ENCODE data around the gene MDM2.
A peak's percentile ranks its signal among the peaks of the same experiment; 100 is the strongest.
"Not testable (repeated sequence)": the region's sequence is repeated elsewhere in the genome, so short reads cannot be mapped to it uniquely, and the experiment has no call there.

MDM2 gene

GRCh38 chr12:68786929-68787328 lies 21.0 kb upstream of the MDM2 start:
- DNase-seq = no peak

- DNase-seq = no peak
These were observed 19.3 kb upstream of the MDM2 start for GRCh38 chr12:68788554-68789143.

DNA sequence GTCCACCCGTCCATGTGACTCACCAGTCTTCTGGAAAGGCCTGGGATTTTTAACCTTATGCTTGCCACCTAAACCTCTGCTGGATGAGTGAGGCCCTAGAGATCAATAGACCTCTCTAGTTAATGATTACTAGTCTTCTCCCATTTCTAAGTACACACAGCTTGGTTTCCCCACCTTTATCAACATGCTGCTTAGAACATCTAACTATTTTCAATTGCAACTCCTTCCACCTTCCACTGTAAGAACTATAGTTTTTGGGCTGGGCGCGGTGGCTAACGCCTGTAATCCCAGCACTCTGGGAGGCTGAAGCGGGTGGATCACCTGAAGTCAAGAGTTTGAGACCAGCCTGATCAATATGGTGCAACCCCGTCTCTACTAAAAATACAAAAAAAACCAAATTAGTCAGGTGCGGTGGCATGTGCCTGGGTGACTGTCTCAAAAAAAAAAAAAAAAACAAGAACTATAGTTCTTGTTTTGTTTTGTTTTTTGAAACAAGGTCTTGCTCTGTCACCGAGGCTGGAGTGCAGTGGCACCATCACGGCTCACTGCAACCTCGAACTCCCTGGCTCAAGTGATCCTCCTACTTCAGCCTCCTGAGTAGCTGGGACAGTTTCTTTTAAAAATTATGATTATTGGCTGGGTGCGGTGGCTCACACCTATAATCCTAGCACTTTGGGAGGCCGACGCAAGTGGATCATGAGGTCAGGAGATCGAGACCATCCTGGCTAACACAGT lies 18.7 kb upstream of the MDM2 start:
- no peak for DNase-seq

- DNase-seq = no peak
These were observed 17.7 kb upstream of the MDM2 start for GRCh38 chr12:68790081-68790951.

- no peak for DNase-seq
These were observed 17.1 kb upstream of the MDM2 start for GRCh38 chr12:68790952-68791234.

DNA sequence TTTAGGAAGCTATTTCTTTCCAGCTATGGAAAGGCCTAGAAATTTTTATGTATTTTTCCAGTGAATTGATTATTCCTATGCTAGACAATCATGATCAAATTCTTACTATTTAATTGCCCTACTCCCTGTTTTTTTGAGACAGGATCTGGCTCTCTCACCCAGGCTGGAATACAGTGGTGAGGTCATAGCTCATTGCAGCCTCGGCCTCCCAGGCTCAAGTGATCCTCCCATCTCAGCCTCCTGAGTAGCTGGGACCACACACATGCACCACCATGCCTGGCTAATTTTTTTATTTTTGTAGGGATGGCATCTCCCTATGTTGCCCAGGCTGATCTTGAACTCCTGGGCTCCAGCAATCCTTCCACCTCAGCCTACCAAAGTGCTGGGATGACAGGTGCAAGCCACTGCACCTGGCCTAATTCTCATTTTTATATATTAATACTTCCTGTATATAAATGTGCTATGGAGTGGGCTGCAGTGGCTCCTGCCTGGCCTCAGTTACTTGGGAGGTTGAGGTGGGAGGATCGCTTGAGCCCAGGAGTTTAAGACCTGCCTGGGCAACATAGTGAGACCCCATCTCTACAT lies 16.0 kb upstream of the MDM2 start:
- no peak for DNase-seq

GRCh38 chr12:68792952-68793351 lies 15.0 kb upstream of the MDM2 start:
- peak; percentile 32 to 37 for DNase-seq

- no peak for DNase-seq
These were observed 14.5 kb upstream of the MDM2 start for GRCh38 chr12:68793436-68793835.

GRCh38 chr12:68793975-68794652 lies 13.9 kb upstream of the MDM2 start:
- DNase-seq = no peak

DNA sequence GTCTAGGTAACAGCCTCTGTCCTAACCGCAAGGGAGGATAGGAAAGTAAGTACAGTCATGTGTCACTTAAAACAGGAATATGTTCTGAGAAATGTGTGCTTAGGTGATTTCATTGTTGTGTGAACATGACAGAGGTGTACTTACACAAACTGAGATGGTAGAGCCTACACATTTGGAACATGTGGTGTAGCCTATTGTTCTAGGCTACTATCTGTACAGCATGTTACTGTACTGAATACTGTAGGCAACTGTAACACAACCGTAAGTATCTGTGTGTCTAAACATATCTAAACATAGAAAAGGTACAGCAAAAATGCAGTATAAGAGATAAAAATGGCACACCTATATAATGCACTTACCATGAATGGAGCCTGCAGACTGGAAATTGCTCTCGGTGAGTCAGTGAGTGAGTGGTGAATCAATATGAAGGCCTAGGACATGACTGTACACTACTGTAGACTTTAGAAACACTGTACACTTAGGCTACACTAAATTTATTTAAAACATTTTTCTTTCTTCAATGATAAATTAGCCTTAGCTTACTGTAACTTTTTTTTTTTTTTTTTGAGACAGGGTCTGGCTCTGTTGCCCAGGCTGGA lies 13.2 kb upstream of the MDM2 start:
- no peak for DNase-seq

GRCh38 chr12:68796399-68796798 lies 11.6 kb upstream of the MDM2 start:
- DNase-seq = peak in 1 of 2 experiments; percentile 3

DNA sequence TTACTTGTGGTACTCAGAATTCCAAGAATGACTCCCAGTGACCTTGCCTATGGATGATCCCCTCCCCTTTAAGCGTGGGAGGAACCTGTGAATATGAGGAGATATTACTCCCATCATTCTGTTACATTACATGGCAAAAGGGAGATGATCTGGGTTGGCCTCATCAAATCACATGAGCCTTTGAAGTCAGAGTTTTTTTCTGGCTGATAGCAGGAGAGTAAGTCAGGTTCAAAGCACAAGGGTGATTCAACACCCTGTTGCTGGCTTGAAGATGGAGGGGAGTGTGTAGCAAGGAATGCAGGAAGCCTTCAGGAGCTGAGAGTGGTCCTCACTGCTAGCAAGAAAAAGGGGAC lies 9.1 kb upstream of the MDM2 start:
- DNase-seq = no peak

GRCh38 chr12:68800294-68800693 lies 7.7 kb upstream of the MDM2 start:
- peak in 1 of 2 experiments; percentile 0 for DNase-seq

DNA sequence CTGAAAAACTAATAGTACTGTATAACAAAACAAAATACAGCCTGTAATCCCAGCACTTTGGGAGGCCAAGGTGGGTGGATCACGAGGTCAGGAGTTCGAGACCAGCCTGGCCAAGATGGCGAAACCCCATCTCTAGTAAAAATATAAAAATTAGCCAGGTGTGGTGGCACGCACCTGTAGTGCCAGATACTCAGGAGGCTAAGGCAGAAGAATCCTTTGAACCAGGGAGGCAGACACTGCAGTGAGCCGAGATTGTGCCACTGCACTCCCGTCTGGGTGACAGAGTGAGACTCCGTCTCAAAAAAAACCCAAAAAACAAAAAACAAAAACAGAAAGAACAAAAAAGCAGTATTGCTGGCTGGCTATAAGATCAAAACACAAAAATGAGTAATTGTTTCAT lies 6.9 kb upstream of the MDM2 start:
- not testable (repeated sequence) for DNase-seq

DNA sequence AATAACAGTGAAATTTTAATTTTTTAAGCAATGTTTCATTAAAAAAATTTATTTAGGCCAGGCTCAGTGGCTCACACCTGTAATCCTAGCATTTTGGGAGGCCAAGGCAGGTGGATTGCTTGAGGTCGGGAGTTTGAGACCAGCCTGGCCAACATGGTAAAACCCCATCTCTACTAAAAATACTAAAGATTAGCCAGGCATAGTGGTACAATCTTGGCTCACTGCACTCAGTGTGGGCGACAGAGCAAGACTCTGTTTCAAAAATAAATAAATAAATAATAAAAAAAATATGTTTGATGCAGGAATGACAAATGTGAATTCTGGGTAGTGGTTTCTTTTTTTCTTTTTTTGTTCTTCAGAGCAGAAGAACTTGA lies 5.6 kb upstream of the MDM2 start:
- not testable (repeated sequence) for DNase-seq

GRCh38 chr12:68802911-68803651 lies 4.9 kb upstream of the MDM2 start:
- not testable (repeated sequence) for DNase-seq

DNA sequence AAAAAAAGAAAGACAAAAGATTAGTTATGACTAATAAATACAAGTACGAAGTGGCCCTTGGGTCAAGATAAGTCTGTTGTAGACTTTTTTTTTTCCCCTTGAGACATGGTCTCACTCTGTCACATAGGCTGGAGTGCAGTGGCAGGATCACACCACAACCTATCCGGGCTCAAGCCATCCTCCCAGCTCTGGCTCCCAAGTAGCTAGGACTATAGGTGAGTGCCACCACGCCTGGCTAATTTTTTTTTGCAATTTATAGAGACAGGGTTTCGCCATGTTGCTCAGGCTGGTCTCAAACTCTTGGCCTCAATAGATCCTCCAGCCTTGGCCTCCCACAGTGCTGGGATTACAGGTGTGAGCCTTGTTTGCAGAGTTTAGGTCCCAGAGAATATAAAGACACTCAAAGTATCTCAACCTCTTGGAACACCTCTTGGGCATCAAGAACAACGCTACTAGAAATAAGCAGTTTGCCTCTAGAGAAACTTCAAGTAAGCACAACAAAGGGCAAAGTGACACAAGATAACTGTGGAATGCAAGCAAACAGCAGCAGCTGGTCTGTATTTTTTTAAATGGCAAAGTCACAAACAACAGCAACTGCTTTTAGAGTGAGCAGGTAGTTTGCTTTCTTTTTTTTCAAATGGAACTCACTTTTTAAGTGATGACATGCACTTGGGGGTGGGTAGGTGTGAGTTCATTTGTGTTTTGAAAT lies 3.9 kb upstream of the MDM2 start:
- no peak for DNase-seq

DNA sequence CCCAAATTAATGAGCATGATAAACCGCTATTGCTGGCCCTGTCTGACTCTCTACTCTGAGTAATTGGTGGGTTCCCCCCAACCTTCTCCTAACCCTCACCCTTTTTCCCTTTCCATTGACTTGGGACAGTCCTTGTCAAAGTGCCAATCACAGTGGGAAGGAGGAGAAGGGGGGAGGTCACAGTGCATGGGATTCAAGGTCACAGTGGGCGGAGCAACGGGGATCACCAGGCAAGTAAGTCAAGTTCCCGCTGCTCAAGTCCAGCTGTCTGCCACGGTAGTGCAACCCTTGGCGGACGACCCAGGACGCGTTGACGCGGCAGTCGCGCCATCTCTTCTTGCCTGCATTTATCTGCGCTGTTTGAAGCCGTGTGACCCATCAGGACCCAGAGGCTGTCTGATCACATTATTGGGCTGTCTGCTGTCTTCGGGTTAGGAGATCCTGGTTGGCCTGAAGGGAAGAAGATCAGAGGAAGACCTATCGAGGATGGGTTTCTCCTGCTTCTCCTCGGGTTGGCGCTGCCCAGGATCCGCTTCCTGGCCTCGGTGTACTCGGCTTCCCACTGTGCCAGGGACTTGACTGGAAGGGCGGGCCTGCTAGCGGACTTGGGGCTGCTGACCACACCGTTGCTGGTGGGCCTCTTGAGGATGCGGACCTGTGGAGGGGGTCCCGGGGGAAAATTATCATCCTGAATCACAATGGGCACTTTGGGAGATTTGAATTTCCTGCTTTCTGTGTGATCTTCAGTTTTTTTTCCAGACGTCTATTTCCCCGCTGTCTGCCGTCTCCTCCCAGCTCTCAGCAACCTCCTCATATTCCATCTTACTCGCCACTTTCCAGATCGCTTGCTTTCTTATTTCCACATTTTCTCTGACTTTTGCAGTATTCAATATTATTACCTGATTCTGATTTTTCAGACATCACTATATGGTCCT lies 3.1 kb upstream of the MDM2 start:
- peak in 1 of 2 experiments; percentile 7 for DNase-seq

GRCh38 chr12:68805592-68806120 lies 2.3 kb upstream of the MDM2 start:
- DNase-seq = no peak

Data from activated T-cell treated with anti-CD3 and anti-CD28 coated beads, Interleukin-2, amount 50 U/mL, for 48 hours (primary cell).